PC-3 (cell line): ENCODE data around the gene BHLHE40. TPM values are rescaled to one million over a fixed set of nuclear protein-coding genes. Genes with fewer than 3 reads are reported as not detected.

ENCODE experiments used
- ATAC-seq: fragments of 200-7000 bp; cut with Tn5 transposase; 2 replicates; pipeline ENCODE4 v1.9.1; 2020; ENCODE audit warnings: mild to moderate bottlenecking, moderate library complexity
- BruUV-seq: library from RNA; stranded (reverse); fragments of 400-500 nt; replicated peaks from 2 replicates; lab custom pipeline; 2021; lab: Mats Ljungman, UMichigan
- CTCF ChIA-PET: fragments of 300-600 bp; sonication (Branson Sonifier 250); formaldehyde crosslinking; loops from one replicate; lab custom pipeline; 2022; ENCODE audit warnings: antibody characterized with exemption; lab: Charles Lee
- POLR2A ChIA-PET: fragments of 300-600 bp; sonication (Branson Sonifier 250); formaldehyde crosslinking; loops from one replicate; lab custom pipeline; 2022; ENCODE audit warnings: antibody characterized with exemption; ENCODE audit not compliant: unreplicated experiment; lab: Charles Lee
- DNase-seq: peaks from one replicate; pipeline ENCODE4 v3.0.0-alpha.2; 2015
- H2AFZ ChIP-seq: fragments of 300-600 bp; sonication (generic); 2 replicates; pipeline ENCODE4 v1.6.0; 2016; ENCODE audit warnings: antibody characterized with exemption, low read length
- H3F3A ChIP-seq: fragments of 300-600 bp; sonication (generic); one replicate; pipeline ENCODE4 v1.6.0; 2017; ENCODE audit warnings: antibody characterized with exemption, low read length, control low read depth, mild to moderate bottlenecking; ENCODE audit not compliant: unreplicated experiment
- H3K27ac ChIP-seq: fragments of 300-600 bp; sonication (generic); 2 replicates; pipeline ENCODE4 v1.5.1; 2016; ENCODE audit warnings: mild to moderate bottlenecking, low read length
- H3K27me3 ChIP-seq: fragments of 300-600 bp; sonication (generic); 2 replicates; pipeline ENCODE4 v1.6.1; 2016; ENCODE audit warnings: low read length, mixed read lengths
- H3K36me3 ChIP-seq: fragments of 300-600 bp; sonication (generic); 2 replicates; pipeline ENCODE4 v1.6.1; 2016; ENCODE audit warnings: low read depth, mixed run types, low read length, mixed read lengths
- H3K4me1 ChIP-seq: fragments of 300-600 bp; sonication (generic); 2 replicates; pipeline ENCODE4 v1.5.1; 2016; ENCODE audit warnings: low read length; ENCODE audit not compliant: insufficient read depth
- H3K4me2 ChIP-seq: fragments of 300-600 bp; sonication (generic); 2 replicates; pipeline ENCODE4 v1.6.0; 2016; ENCODE audit warnings: low read length
- H3K4me3 ChIP-seq: fragments of 300-600 bp; sonication (generic); 2 replicates; pipeline ENCODE4 v1.5.1; 2016; ENCODE audit warnings: mild to moderate bottlenecking, low read length, mixed read lengths
- H3K79me2 ChIP-seq: fragments of 300-600 bp; sonication (generic); 2 replicates; pipeline ENCODE4 v1.6.1; 2017; ENCODE audit warnings: low read length, mixed read lengths
- H3K9ac ChIP-seq: fragments of 300-600 bp; sonication (generic); 2 replicates; pipeline ENCODE4 v1.6.0; 2016; ENCODE audit warnings: mild to moderate bottlenecking, low read length
- H3K9me2 ChIP-seq: fragments of 300-600 bp; sonication (generic); replicated peaks from 2 replicates; pipeline ENCODE4 v1.6.1; 2016; ENCODE audit warnings: mixed run types, low read length, mixed read lengths
- H3K9me3 ChIP-seq: fragments of 300-600 bp; sonication (generic); 2 replicates; pipeline ENCODE4 v1.6.1; 2016; ENCODE audit warnings: low read length, mixed read lengths
- H4K20me1 ChIP-seq: fragments of 300-600 bp; sonication (generic); 2 replicates; pipeline ENCODE4 v1.6.1; 2016; ENCODE audit warnings: low read length, mixed read lengths
- EZH2 ChIP-seq: fragments of 300-600 bp; sonication (generic); IDR thresholded peaks from one replicate; pipeline ENCODE4 v1.6.1; 2017; ENCODE audit warnings: antibody characterized with exemption, mild to moderate bottlenecking, low read length; ENCODE audit not compliant: unreplicated experiment
- EZH2phosphoT487 ChIP-seq: fragments of 300-600 bp; sonication (generic); IDR thresholded peaks from 2 replicates; pipeline ENCODE4 v1.6.1; 2018; ENCODE audit warnings: mild to moderate bottlenecking, antibody characterized with exemption, low read length, borderline replicate concordance
- intact Hi-C: fragments of 100-400 bp; cut with micrococcal nuclease; formaldehyde crosslinking; loops from 2 replicates; pipeline ENCODE4 v1.9.0; 2023
- total RNA-seq: library from RNA; depleted of rRNA; stranded (reverse); fragments of >200 nt; gene quantifications from 2 replicates; pipeline ENCODE4 v1.2.3, GENCODE V29; 2014
- TF ChIP-seq, protein P1 (sequence below): fragments of 300-600 bp; sonication (generic); conservative IDR thresholded peaks from 2 replicates; pipeline ENCODE4 v1.5.1; 2017; ENCODE audit warnings: antibody characterized with exemption, low read depth, mild to moderate bottlenecking, low read length

Gene BHLHE40
- total RNA-seq, 1 experiment from 2014 or later = 256 TPM

DNA sequence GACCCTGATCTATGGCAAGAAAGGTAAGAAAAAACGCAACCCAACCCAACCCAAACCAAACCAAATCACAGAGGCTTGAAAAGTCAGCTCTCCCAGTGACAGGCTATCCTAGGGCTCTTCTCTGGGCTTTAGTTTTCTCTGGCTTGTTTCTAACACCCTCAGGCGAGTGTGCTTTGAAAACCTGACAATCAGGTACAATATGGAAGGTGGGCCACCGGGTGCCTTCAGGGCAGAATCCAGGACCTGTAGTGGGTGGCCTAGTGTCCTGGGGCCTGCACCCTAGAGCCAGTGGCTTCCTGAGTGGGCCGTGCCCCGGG is 46.8 kb downstream of the BHLHE40 start:
- peak overlapping the region; percentile 76 for H3K4me2 ChIP-seq
- H3K9me3 ChIP-seq = no peaks in the 10 kb centered on the region
- H3K27ac ChIP-seq = peak overlapping the region; percentile 96
- TF ChIP-seq EZH2 = no peak
- TF ChIP-seq, protein P1, sequence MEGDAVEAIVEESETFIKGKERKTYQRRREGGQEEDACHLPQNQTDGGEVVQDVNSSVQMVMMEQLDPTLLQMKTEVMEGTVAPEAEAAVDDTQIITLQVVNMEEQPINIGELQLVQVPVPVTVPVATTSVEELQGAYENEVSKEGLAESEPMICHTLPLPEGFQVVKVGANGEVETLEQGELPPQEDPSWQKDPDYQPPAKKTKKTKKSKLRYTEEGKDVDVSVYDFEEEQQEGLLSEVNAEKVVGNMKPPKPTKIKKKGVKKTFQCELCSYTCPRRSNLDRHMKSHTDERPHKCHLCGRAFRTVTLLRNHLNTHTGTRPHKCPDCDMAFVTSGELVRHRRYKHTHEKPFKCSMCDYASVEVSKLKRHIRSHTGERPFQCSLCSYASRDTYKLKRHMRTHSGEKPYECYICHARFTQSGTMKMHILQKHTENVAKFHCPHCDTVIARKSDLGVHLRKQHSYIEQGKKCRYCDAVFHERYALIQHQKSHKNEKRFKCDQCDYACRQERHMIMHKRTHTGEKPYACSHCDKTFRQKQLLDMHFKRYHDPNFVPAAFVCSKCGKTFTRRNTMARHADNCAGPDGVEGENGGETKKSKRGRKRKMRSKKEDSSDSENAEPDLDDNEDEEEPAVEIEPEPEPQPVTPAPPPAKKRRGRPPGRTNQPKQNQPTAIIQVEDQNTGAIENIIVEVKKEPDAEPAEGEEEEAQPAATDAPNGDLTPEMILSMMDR = no peak
- no peak for TF ChIP-seq EZH2phosphoT487
- H3K36me3 ChIP-seq = no peaks in the 10 kb centered on the region
- peak overlapping the region; percentile 86 for H3K9ac ChIP-seq
- ChIA-PET CTCF (interaction anchor here (0.6 to 1.3 kb wide), 9 partner anchors 31 to 314 kb away, joined by 3 to 11 read pairs (median 6); partner anchors contain the start of gene BHLHE40), POLR2A (interaction anchor here (0.6 to 1.0 kb wide), 3 partner anchors 42 to 191 kb away, joined by 3 to 5 read pairs (median 3); partner anchors contain the start of gene BHLHE40)
- no peaks in the 10 kb centered on the region for H4K20me1 ChIP-seq
- ATAC-seq = no peak
- peaks cover 48% of the 10 kb centered on the region for H3K4me1 ChIP-seq
- H3K9me2 ChIP-seq = no peaks in the 10 kb centered on the region
- no peaks in the 10 kb centered on the region for H3K27me3 ChIP-seq
- no peak overlapping the region for H2AFZ ChIP-seq
- H3F3A ChIP-seq = peaks cover 21% of the 10 kb centered on the region
- H3K79me2 ChIP-seq = 0 out of 2 replicates have a peak, but pooled peaks cover 4% of the 10 kb centered on the region
- intact Hi-C loops = loop anchor here (1.0 to 10.0 kb wide), 9 partner anchors 41 to 611 kb away; no protein-coding TSS in a partner anchor
- H3K4me3 ChIP-seq = peak overlapping the region; percentile 52
- BruUV-seq = TSS peak; percentile 4
- no peak for DNase-seq

DNA sequence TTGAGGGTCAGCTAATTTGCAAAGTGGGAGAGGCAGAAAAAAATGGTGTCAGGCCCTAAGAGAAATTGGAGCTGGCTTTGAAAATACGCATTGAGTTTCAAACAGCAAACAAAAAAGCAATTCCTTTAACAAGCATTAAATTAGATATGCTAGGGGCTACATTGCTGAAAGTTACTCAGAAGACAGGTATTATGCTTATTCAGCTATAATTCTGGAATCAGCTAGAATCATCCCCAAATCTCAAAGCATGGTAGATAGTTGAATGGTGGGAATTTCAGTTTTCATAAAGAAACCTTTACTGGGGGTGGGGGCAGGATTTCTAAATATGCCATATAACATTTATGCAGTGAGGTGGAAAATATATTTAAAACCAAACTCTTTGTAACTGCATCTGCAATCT is 50.5 kb downstream of the BHLHE40 start:
- BruUV-seq = no TSS peak
- CTCF ChIA-PET = no interaction called here
- H2AFZ ChIP-seq = no peak overlapping the region
- intact Hi-C loops = loop anchor here (10.0 kb wide), 2 partner anchors 375 to 615 kb away; no protein-coding TSS in a partner anchor
- no peaks in the 10 kb centered on the region for H4K20me1 ChIP-seq
- no peaks in the 10 kb centered on the region for H3F3A ChIP-seq
- H3K4me1 ChIP-seq = peaks cover 15% of the 10 kb centered on the region
- no peaks in the 10 kb centered on the region for H3K9me3 ChIP-seq
- H3K4me3 ChIP-seq = no peak overlapping the region
- no peak overlapping the region for H3K27ac ChIP-seq
- DNase-seq (no peak), ATAC-seq (no peak)
- no peak overlapping the region for H3K4me2 ChIP-seq
- H3K36me3 ChIP-seq = no peaks in the 10 kb centered on the region
- TF ChIP-seq, protein P1 = no peak
- TF ChIP-seq EZH2phosphoT487 = no peak
- no peak for TF ChIP-seq EZH2
- H3K9ac ChIP-seq = no peak overlapping the region
- POLR2A ChIA-PET = no interaction called here
- no peaks in the 10 kb centered on the region for H3K9me2 ChIP-seq
- no peaks in the 10 kb centered on the region for H3K79me2 ChIP-seq
- H3K27me3 ChIP-seq = no peaks in the 10 kb centered on the region

GRCh38 chr3:5030152-5030551 is 50.9 kb downstream of the BHLHE40 start:
- Histone ChIP-seq H3K9me2 (no peaks in the 10 kb centered on the region), H3F3A (no peaks in the 10 kb centered on the region), H2AFZ (no peak overlapping the region), H3K4me3 (no peak overlapping the region), H3K27me3 (no peaks in the 10 kb centered on the region), H3K4me2 (no peak overlapping the region), H3K36me3 (no peaks in the 10 kb centered on the region), H3K9me3 (no peaks in the 10 kb centered on the region), H3K79me2 (no peaks in the 10 kb centered on the region), H3K4me1 (peaks cover 10% of the 10 kb centered on the region), H3K9ac (no peak overlapping the region), H4K20me1 (no peaks in the 10 kb centered on the region), H3K27ac (no peak overlapping the region)
- ChIA-PET POLR2A (no interaction called here), CTCF (no interaction called here)
- intact Hi-C loops = no loop called here
- ATAC-seq (no peak), DNase-seq (no peak)
- TF ChIP-seq EZH2phosphoT487 (no peak), EZH2 (no peak)
- TF ChIP-seq, protein P1 = no peak
- BruUV-seq = no TSS peak
